Stimulated activated CD8-positive, alpha-beta memory T cell treated with anti-CD3 and anti-CD28 coated beads, Interleukin-4, amount 100 ng/mL, for 24 hours (primary cell): ENCODE data around the gene DUSP5.

ENCODE experiments used
- DNase-seq: peaks from one replicate; pipeline ENCODE4 v3.0.0-alpha.2; 2020; ENCODE audit warnings: low read depth

DUSP5 gene

GRCh38 chr10:110500515-110500905 is 2.8 kb downstream of the DUSP5 start:
- DNase-seq: no peak

GRCh38 chr10:110501142-110501937 is 3.6 kb downstream of the DUSP5 start:
- DNase-seq: peak; percentile 54

GRCh38 chr10:110502072-110502845 is 4.6 kb downstream of the DUSP5 start:
- DNase-seq: no peak

- no peak for DNase-seq
Measured at GRCh38 chr10:110502851-110503301, 5.2 kb downstream of the DUSP5 start.

GRCh38 chr10:110503528-110504110 is 5.9 kb downstream of the DUSP5 start:
- no peak for DNase-seq

GRCh38 chr10:110504111-110504735 is 6.5 kb downstream of the DUSP5 start:
- DNase-seq: no peak

- DNase-seq: no peak
Measured at GRCh38 chr10:110505130-110505770, 7.5 kb downstream of the DUSP5 start.

GRCh38 chr10:110506448-110506847 is 8.7 kb downstream of the DUSP5 start:
- DNase-seq: no peak

- no peak for DNase-seq
Measured at GRCh38 chr10:110507346-110507745, 9.6 kb downstream of the DUSP5 start.

GRCh38 chr10:110508159-110508788 is 10.6 kb downstream of the DUSP5 start:
- no peak for DNase-seq

- no peak for DNase-seq
Measured at GRCh38 chr10:110508806-110509544, 11.3 kb downstream of the DUSP5 start.

GRCh38 chr10:110509560-110509959 is 11.9 kb downstream of the DUSP5 start:
- no peak for DNase-seq

- DNase-seq: no peak
Measured at GRCh38 chr10:110510086-110510485, 12.4 kb downstream of the DUSP5 start.

GRCh38 chr10:110510730-110511129 is 13.0 kb downstream of the DUSP5 start:
- DNase-seq: no peak

- DNase-seq: no peak
Measured at GRCh38 chr10:110511734-110512449, 14.2 kb downstream of the DUSP5 start.

- no peak for DNase-seq
Measured at GRCh38 chr10:110512461-110513187, 14.9 kb downstream of the DUSP5 start.

GRCh38 chr10:110513949-110514348 is 16.2 kb downstream of the DUSP5 start:
- DNase-seq: no peak

GRCh38 chr10:110514848-110515247 is 17.1 kb downstream of the DUSP5 start:
- no peak for DNase-seq

GRCh38 chr10:110516815-110517492 is 19.2 kb downstream of the DUSP5 start:
- DNase-seq: no peak
